HG02840 (cell line): ENCODE measurements around the gene COL10A1.

Experiments used
- ATAC-seq: cut with Tn5 transposase; IDR thresholded peaks from one replicate; pipeline ENCODE4 v1.9.1; 2021; ENCODE audit warnings: mild to moderate bottlenecking, moderate library complexity, moderate number of reproducible peaks; ENCODE audit not compliant: unreplicated experiment, low FRiP score

The COL10A1 gene

DNA sequence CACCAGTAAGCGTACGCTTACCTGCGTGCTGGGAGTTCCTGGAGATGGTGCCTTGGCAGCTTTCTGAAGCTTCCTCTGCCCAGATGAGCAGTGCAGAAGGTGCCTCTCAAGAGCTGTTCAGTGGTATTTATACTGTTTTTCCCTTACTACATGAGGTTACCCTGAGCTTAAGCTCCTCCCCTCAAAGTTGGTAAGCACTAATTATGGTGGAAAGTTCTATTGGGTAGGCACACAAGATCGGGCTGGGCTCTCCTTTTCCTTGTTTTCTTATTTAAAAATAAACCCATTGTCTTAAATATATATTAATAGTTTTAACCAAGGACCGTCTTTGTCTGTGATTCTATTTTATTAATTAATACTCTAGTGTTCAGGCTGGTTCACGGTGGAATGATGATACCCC is at the start of gene COL10A1:
TSS of gene COL10A1 (minus strand) at position 101 of the 400 bp plus-strand sequence. CDS start 640 bp downstream, outside the sequence.
- no peak for ATAC-seq

DNA sequence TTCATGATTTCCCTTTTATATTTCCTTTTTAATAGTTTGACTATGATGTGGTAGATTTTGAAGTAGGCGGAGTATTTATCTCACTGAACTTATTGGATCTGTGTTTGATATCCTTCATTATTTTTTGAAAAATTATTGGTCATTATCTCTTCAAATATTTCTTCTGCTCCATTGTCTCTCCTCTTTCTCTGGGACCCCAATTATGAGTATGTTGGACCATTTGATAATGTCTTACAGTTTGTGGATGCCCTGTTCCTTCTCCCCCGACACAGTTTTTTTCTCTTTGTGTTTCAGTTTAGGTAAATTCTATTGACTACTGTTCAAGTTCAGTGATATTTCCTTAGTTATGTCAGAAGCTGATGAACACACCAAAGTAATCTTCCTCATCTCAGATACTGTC is 49.4 kb upstream of the COL10A1 start:
- ATAC-seq: no peak

DNA sequence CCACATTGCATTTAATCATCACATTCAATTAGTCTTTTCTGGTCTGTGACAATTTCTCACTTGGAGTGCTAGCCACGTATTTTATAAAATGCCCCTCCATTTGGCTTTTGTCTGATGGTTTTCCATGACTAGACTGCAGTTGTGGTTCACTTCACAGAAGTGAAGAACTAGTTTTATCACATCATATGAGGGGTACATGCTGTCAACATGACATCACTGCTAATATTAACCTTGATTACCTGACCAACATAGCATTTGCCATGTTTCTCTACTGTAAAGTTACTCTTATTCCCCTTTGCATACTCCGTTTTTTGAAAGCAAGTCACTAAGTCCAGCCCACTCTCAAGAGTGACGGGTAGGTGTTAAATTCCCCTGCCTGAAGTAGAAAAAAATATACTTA is 48.0 kb upstream of the COL10A1 start:
- ATAC-seq: no peak

DNA sequence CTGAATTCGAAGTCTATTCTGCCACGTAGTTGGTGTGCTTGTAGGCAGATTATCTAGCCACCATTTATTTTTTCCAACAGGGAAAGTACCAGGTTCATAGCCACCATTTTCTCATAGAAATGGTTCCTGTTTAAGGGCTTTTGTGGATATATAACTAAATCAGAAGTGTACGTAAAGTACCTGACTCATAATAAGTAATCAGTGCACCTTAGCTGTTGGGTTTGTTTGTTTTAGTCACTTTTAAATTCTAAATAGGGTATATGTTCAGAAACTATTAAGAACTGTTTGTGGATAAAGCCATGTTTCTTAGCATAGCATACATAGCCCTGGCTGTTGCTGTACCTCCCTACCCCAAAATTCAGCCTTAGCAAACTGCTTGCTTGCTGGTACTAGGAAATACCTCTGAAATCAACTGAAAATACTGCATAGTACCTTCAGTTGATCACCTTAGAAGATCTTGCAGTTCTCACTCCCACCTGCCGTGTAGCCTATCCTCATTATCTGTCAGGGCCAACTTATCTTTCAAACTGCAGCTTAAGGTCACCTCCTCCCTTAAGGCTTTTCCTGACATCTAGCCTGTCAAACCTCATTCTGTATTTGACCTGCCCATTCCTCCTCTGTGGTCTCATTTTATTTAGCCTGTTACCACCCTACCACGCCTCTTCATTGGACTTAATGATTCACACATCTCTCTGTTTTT is 44.6 kb upstream of the COL10A1 start:
- no peak for ATAC-seq

DNA sequence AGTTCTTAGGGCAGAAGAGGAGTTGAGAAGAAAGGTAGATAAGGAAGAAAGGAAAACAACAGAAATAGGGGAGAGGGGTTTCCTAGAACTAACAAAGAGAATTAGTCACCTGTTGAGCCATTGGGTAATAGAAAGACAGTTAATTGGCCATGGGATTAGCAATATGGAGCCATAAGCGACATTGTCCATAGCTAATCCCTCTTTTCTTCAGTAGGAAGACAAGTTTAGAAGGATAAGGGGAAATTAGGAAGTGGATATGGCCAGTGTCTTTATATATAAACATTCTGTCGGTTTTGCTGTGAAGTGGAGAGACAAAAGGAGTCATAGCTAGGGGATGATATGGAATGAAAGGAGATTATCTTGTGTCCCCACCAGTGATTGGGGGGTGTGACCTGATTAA is 43.9 kb upstream of the COL10A1 start:
- no peak for ATAC-seq

DNA sequence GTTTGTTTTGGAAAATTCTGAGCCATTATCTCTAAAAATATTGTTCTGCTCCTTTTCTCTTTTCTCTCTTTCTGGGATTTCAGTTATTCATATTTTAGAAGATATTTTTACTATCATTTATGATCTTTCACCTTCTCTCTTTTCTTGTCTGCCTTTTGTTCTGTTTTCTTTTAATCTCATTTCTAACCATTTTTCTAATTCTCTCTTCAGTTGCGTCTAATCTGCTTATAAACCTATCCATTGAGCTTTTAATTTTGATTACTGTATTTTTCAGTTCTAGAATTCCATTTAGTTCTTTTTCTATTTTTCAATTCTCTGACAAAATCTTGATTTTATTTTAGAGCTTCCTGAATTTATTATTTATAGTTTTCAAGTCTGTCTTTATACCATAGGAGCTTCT is 42.2 kb upstream of the COL10A1 start:
- ATAC-seq: no peak

DNA sequence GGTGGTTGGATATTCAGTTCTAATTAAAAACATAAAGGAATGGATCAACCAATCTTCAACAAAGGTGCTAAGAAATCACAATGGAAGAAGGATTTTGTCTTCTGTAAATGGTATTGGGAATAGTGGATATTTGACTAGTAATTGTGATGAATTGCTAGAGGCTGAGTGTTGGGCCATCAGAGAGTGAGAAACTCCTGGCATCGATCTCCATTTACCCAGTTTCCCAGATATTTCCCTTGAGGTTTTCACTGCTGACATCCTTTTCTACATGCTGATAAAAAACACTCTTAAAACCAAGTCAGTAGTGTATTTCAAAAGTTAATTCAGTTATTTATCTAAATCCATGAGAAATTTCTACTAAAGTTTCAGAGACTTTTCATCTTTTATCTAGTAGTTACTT is 40.4 kb upstream of the COL10A1 start:
- no peak for ATAC-seq

DNA sequence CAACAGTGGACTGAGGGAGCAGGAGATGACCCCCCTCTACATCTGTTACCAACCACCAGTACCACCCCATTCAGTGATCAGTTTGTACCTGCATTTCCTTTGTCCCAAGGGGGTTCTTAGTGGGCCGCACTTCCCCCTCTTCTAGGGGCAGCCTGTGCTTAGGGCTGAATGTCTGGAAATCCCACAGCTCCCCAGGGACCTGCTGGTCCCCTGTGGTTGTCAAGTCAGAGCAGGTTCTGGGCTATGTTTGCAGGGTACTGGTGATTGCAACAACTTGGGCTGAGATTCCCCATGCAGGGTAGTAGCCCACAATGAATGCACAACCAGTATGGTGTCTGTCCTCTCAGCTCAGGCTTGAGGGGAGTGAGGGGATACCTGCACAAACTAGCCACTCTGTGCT is 39.7 kb upstream of the COL10A1 start:
- no peak for ATAC-seq

DNA sequence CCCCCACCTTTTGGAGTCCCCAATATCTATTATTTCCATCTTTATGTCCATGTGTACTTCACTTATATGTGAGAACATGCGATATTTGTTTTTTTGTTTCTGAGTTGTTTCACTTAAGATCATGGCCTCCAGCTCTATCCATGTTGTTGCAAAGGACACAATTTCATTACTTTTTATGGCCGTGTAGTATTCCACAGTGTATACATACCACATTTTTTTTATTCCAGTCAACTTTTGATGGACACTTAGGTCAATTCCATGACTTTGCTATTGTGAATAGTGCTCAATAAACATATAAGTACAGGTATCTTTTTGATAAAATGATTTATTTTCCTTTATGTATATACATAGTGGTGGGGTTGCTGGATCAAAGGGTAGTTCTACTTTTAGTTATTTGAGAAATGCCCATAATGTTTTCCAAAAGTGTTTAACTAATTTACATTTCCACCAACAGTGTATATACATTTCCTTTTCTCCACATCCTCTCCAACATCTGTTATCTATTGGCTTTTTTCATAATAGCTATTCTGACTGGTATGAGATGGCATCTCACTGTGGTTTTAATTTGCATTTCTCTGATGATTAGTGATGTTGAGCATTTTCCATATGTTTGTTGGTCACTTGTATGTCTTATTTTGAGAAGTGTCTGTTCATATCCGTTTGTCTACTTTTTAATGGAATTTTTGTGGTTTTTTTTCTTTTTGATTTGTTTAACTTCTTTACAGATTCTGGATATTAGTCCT is 34.0 kb upstream of the COL10A1 start:
- ATAC-seq: no peak

DNA sequence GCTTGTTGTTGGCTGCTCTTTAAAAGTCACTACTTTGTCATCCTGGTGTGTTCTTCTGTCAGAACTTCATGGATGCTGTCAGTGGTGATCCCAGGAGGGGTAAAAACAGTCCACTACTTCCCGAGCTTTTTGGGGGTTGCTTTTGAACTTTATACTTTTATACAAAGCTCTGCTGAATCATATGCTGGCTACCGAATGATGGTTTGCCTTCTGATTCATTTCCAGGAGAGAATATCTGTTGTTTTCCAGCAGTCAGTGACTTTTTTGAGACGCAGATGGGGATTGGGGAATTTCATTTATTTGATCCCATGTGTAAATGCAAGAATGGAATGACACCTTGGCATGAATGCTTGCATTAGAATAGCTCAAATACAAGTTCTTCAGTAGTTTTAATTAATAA is 32.7 kb upstream of the COL10A1 start:
- no peak for ATAC-seq

DNA sequence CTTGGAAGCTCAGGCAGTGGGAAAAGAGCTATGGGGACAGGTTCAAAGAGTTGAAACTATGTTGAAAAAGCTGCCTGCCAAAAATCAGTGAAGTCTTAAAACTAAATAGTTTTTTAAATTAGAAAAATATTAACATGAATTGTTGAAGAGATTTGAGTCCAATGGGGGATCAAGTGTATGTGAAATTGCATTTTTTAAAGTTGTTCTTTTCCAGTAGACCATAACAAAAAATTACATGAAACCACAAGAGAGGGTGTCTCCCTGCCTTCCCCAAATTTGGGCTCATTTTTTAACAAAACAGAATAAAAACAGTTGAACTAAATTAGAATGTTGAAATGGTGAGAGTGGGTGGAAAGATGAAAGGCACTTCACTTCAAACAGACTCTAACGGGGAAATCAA is 31.5 kb upstream of the COL10A1 start:
- ATAC-seq: no peak

DNA sequence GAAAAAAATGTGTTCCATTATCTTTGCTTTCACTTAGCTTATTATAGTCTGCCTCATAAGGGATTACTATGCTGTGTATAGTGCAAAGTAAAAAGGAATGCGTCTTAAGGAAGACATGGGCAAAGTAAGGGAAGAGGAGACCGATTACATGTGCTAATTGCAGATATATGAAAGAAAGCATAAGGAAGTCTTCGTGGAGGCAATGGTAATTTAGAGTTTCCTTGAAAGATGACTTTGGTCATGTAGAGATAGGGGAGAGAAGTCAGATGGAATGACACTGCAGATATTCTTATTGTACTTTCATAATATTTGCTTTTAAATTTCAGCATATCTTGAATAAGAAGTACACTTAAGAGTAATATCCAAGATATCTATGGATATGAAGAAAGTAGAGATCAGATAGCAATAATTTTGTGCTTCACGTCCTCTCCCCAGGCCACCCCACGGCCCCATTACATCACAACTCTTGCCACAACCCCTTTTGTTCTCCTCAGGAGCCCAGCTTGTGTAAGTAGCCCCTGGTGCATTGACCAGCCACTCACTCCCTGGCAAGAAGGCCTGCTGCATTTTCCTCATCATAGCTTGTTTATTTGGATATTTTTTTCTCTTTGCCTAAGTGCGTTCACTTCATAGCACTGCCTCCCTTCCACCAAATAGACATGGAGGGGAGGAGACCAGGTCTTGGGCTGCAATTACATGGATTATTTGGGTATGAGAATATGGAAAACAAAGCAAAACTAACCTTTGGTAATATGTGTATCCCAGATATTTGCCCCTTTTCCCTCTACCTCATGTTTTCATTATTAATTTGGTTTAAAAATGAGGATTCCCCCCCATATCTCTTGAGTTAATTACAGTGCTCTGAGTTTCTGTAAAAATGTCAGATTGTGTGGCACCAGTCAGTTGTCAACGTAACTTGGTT is 30.7 kb upstream of the COL10A1 start:
- no peak for ATAC-seq

DNA sequence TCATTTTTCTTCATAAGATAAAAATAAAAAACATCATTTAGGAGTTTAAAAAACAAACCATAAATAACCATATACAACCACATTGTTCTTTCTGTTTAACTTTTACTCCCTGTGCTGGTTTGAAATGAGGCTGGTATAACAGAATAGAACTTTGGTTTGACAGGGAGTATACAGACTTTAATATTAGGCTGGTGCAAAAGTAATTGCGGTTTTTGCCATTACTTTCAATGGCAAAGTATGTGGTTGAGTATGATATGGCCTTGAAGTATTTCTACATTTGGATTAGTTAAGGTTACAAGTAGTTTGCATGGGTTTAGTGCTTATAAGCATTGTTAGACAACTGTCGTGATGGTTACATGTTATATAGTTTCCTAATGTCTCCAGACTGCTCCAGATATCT is 29.0 kb upstream of the COL10A1 start:
- no peak for ATAC-seq

DNA sequence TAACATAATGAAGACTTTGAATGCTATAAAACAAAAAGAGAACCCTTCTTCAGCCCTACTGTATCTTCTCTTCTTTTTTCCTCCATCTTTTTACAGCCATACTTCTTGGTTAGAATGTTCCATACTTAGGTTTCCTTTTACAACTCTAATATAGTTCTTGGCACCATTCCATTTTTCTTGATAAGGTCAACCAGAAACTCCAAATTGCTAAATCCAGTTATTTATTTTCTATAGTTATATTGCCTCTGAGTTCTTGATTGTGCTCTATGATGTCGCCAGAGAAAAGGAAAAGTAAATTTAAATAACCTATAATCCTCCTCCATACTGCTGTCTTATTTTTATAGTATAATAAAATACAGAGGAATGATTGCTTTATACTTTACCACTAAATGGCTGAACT is 26.7 kb upstream of the COL10A1 start:
- ATAC-seq: no peak

DNA sequence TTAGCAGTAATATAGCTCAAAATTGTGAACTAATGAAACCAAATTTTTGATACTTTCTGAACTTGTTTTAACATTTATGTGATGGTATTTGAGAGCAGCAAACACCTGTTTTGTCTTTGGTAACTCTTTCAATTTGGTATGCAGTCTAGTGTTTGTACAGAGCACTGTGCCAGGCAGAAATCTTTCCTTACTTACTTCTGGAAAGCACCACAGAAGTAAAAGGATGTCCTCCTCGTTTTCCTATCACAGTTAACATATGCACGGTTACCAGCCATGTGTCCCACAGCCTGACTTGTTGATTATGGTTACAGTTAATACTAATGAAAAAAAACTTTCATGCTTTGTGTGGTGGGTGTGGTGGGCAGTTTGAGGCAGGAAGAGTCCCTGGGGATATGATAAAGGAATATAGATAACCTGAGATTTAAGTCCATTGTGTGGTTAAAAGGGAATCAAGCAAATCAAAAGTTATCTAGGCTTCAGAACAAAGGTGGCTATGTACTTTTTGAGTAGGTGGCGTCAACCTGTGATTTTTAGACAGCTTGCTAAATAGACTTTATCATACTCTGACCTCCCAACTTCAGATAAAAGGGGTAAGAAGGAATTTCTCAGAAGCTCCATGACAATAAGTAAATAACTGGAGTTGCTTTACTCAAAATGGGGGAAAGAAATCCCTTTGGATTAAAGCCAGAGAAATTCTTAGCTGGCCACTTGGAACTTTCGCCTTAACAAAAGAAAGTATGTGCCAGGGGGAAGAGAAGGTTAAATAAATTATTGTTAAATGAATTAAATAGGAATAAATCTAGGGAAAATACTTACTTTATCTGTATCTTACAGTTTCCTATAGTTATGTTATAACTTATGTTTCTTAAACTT is 20.1 kb upstream of the COL10A1 start:
- ATAC-seq: no peak

DNA sequence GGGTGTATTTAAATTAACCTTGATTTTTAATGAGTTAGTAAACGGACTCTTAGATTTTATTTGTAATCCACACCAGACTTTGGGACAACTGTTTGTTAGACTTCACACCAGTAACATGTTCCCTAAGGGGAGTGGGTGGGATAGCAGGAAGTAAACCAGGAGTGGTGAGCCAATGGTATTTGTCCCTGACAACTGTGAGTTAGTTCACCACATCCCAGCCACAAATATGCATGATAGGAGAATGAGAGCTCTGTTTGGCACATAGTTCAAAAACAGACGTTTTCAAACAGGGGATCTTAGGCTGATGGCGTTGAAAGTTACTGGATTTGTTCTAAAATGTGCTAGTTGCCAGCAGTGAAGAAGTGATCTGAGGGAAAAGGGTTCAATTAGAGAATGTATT is 18.7 kb upstream of the COL10A1 start:
- ATAC-seq: no peak

DNA sequence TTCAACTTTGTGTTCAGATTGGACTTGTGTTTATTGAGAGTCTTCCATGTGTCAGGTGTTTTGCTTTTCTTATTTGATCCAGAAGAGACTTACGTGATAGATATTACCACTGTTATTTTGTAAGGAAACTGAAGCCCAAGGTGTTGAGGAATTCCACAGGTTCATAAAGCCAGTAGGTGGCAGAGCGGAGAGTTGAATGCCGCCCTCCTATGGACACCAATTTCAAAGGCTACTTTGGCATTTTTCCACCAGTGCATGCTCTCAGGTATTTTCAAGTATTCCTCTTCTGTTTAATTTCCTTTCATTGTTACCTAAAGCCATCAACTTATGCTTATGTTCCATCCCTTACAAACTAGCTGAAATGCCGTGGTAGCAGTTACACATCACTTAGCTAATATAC is 14.0 kb upstream of the COL10A1 start:
- ATAC-seq: no peak

DNA sequence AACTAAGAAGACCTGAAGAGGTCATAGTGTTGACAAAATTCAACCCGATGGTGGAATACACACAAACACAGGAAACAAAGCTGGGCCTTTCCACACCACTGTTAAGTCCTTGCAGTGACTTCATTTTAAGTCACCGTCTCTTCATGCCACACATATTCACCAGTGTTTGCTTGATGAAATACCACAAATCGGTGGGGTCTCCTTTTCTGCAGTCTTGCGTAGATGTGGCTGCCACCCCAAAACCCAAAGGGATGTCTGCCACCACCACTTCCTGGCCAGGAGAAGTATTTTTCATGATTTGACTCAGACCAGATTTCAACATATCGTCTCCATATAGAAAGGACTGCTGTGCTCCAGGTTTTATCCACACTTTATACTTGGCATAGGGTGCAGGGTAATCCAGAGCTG is 11.0 kb upstream of the COL10A1 start:
- ATAC-seq: no peak

DNA sequence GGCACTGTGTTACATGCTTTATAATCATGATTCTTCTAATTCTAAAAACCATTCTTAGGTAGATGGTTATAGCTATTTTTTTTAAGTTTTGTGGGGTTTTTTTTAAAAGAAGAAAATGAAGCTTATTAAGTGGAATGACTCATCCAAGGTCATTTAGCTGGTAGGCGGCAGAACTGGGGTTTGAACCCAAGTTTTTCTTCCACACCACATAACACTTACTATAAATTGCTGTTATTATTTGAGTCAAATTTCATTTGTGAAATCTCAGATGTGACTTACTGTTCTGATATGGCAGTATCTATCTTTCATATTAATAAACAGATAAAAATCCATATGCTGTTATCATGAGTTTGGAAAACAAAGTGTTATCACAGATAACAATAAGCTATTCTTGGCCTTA is 10.4 kb upstream of the COL10A1 start:
- no peak for ATAC-seq

DNA sequence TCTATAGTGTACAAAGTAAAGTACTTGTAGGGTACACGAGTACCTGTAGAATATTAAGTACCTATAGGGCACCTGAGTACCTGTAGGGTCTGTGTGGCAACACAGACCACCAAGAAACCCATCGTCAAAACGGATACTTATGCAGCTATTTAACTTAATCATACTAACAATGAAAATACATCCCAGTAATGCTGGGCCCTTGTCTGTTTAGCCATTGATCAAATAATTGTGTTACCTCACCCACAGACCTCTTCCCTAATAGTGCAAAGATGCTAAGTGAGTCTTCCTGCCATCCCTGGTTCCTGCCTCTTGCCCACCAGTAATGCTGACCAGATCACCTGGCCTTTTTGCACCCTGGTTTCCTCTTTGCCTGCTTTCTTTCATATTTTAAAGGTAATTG is 7.5 kb upstream of the COL10A1 start:
- no peak for ATAC-seq
